Measurements from ENCODE around the gene ARHGAP31.

ARHGAP31 gene

DNA sequence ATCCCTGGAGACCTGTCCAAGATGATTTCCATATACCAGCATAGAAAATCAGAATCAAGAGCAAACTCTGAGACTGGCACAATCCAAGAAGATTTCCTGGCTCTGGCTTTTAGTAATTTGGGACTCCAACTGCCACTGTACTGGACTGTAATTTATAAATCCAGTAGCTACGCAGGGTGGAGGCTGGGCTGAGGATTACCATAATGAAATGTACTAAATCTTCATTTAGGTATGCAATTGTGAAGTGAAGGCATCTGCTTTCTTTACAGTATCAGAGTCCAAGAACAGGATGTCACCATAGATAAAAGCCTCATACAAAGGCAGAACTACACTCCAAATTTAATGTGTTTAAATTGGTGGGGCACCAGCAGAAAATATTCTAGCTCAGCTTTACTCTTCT, 122.7 kb downstream of the ARHGAP31 start:
- DNase-seq (ENCODE audit: low read depth) = no peak
- in situ Hi-C loops (cut with HindIII; ENCODE audit: low sequenced_read_pairs) = no loop called here
- no peak overlapping the region for H3K4me3 ChIP-seq (ENCODE audit: low read depth, low read length)
- TF ChIP-seq, protein P1, sequence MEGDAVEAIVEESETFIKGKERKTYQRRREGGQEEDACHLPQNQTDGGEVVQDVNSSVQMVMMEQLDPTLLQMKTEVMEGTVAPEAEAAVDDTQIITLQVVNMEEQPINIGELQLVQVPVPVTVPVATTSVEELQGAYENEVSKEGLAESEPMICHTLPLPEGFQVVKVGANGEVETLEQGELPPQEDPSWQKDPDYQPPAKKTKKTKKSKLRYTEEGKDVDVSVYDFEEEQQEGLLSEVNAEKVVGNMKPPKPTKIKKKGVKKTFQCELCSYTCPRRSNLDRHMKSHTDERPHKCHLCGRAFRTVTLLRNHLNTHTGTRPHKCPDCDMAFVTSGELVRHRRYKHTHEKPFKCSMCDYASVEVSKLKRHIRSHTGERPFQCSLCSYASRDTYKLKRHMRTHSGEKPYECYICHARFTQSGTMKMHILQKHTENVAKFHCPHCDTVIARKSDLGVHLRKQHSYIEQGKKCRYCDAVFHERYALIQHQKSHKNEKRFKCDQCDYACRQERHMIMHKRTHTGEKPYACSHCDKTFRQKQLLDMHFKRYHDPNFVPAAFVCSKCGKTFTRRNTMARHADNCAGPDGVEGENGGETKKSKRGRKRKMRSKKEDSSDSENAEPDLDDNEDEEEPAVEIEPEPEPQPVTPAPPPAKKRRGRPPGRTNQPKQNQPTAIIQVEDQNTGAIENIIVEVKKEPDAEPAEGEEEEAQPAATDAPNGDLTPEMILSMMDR (IDR thresholded peaks at IDR 0.05; ENCODE audit: low read depth, low read length, missing control alignments) = no peak

DNA sequence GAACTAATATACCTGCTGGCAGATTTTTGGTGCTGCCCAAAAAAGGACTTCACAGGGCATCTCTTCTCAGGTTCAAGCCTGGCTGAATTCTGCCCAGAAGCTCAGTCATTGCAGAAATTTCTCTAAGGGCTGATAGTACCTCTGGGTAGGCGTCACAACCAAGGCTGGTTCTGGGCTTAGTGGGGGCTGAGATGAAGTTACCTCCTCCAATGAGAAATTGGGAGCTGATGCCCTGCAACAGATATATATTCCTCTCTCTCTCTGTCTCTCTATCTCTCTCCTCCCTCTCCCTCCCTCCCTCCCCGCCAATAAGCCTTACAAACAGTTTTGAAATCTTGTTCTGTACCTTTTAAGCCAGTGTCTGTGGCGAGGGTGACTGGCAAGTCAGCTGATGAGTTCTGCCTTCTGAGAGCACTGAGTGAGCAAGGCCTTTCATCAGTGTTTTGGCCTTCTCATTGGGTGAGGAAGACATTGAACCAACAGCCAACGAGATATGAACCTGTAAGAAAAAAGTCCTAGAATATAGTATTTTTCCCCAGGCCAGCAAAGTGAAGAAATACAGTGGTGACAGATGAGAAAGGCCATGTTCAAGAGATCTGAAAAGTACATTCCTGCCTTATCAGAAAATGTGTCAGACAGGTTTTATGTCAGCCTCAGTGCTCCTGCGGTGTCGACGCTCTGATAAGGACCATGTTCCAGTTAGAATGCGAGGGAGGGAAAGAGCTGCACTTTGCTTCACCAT, 123.8 kb downstream of the ARHGAP31 start:
- no peak for DNase-seq (ENCODE audit: low read depth)
- in situ Hi-C loops (cut with HindIII; ENCODE audit: low sequenced_read_pairs) = no loop called here
- TF ChIP-seq, protein P1 (IDR thresholded peaks at IDR 0.05; ENCODE audit: low read depth, low read length, missing control alignments) = no peak

DNA sequence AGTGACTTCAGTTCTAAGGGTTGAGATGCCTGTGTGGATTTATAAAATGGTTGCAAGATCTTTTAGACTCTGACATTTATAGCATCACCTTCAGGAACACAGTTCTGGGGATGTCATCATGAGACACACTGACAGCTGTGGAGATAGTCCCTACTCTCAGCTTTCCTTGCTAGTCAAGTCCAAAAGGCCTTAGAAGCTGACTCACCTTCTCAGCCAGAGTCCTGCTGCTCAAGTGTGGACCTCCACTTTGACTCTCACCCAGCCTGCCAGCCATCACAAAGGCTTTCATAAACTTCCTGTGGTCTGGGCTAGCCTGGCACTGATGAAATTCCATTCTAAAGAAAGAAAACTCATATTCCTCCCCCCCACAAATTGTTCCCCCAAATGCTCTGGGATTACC, 124.5 kb downstream of the ARHGAP31 start:
- no peak for DNase-seq (ENCODE audit: low read depth)
- no peak overlapping the region for H3K4me3 ChIP-seq (ENCODE audit: low read depth, low read length)
- TF ChIP-seq, protein P1 (IDR thresholded peaks at IDR 0.05; ENCODE audit: low read depth, low read length, missing control alignments) = no peak
- in situ Hi-C loops (cut with HindIII; ENCODE audit: low sequenced_read_pairs) = no loop called here

More for the DNA sequence above, 123.8 kb downstream of the ARHGAP31 start:
- H3K4me3 ChIP-seq (ENCODE audit: low read depth, low read length) = no peak overlapping the region

DNA sequence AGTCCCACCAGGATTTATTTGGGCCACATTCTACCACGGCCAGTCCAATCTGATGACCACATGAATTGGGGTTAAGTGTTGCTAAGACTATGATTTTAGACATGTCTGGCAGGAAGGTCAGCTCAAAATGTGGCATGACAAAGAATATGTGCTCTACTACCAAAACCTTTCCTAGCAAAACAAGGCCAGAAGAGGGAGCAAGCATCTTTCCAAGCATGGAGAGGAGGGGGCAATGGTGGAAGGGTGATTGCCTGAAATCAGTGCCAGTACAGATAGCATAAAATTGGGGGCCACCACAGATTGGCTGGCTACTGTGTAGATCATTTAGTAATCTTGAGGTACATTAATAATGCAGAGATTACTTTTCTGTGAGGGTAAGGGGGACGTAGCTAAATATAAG, 126.0 kb downstream of the ARHGAP31 start:
- TF ChIP-seq, protein P1 (IDR thresholded peaks at IDR 0.05; ENCODE audit: low read depth, low read length, missing control alignments) = peak; percentile 9
- in situ Hi-C loops (cut with HindIII; ENCODE audit: low sequenced_read_pairs) = no loop called here
- DNase-seq (ENCODE audit: low read depth) = no peak

DNA sequence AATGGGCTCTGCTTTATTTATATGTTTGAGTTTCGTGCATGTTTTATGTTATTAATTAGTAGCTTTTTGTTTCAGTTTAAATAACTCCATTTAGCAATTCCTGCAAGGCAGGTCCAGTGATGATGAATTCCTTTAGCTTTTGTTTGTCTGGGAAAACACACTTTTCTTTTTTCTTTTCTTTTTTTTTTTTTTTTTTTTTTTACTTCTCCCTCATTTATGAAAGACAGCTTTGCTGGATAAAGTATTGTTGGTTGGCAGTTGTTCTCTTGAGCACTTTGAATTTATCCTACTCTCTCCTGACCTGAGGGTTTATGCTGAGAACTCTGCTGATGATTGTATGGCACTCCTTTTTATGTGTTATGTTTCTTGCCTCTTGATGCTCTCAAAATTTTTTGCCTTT, 133.5 kb downstream of the ARHGAP31 start:
- DNase-seq (ENCODE audit: low read depth) = no peak
- in situ Hi-C loops (cut with HindIII; ENCODE audit: low sequenced_read_pairs) = no loop called here
- H3K4me3 ChIP-seq (ENCODE audit: low read depth, low read length) = no peak overlapping the region
- TF ChIP-seq, protein P1 (IDR thresholded peaks at IDR 0.05; ENCODE audit: low read depth, low read length, missing control alignments) = no peak

More for the DNA sequence above, 126.0 kb downstream of the ARHGAP31 start:
- H3K4me3 ChIP-seq (ENCODE audit: low read depth, low read length) = no peak overlapping the region

DNA sequence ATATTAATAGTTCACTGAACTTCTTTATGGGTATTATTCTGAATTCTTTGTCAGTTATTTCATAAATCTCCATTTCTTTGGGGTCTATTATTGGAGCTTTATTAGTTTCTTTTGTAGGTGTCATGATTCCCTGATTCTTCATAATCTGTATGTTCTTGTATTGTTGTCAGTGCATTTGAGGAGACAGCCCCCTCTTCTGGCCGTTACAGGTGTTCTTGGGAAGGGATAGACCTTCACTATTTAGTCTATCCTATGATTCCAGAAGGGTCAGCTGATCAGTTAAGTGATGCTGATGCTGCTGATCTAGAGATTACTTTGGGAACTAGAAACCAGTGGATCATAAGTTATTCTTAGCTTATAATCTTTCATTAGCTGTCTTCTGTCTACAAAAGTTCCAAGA, 134.4 kb downstream of the ARHGAP31 start:
- no peak overlapping the region for H3K4me3 ChIP-seq (ENCODE audit: low read depth, low read length)
- no peak for DNase-seq (ENCODE audit: low read depth)
- in situ Hi-C loops (cut with HindIII; ENCODE audit: low sequenced_read_pairs) = no loop called here
- TF ChIP-seq, protein P1 (IDR thresholded peaks at IDR 0.05; ENCODE audit: low read depth, low read length, missing control alignments) = no peak
